NK-92 (cell line): ENCODE results near the gene ANKRD13C.
A peak's percentile ranks its signal among the peaks of the same experiment; 100 is the strongest.

ENCODE experiments used
- DNase-seq: peaks from one replicate; lab custom pipeline; 2025; ENCODE audit not compliant: unreplicated experiment; lab: John Stamatoyannopoulos, UW

ANKRD13C gene

DNA sequence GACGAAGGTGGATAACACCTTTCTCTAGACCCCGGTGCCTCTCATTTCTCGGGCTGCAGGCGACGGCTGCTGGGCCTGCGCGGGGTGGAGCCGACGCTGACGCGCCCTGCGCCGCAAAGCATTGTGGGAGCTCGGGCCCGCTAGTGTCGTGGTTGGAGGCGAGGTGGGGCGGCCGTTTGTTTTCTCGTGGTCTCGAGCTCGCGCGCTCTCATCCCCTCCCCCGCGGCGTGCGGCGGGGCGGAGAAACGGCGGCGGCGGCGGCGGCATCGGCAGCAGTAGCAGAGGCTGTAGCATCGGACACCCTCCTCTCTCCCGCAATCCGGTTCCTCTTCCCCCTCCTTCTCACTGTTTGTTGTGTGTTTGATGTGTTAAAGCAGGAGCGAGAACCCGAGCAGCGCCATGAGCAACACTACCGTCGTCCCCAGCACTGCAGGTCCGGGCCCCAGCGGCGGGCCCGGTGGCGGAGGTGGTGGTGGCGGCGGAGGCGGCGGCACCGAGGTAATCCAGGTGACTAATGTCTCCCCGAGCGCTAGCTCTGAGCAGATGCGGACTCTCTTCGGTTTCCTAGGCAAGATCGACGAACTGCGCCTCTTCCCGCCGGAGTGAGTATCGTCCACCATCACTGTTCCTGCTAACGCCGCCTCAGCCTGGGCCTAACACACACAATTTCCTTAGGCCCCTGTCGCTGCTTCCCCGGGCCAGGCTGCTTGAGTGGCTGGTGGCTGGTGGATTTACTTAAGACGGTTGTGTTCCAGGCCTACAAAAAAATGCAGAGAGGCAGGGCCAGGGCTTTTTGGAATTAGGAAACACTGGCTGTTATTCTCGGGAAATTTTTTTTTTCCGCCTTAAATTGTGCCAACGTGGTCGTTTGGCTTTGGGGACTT is 133.0 kb downstream of the ANKRD13C start, which contains the start of gene SRSF11:
Gene SRSF11, plus strand, starts transcription at position 143 of the 884 bp plus-strand sequence. Its CDS starts 257 bp downstream, at position 400.
- DNase-seq: peak; percentile 78

DNA sequence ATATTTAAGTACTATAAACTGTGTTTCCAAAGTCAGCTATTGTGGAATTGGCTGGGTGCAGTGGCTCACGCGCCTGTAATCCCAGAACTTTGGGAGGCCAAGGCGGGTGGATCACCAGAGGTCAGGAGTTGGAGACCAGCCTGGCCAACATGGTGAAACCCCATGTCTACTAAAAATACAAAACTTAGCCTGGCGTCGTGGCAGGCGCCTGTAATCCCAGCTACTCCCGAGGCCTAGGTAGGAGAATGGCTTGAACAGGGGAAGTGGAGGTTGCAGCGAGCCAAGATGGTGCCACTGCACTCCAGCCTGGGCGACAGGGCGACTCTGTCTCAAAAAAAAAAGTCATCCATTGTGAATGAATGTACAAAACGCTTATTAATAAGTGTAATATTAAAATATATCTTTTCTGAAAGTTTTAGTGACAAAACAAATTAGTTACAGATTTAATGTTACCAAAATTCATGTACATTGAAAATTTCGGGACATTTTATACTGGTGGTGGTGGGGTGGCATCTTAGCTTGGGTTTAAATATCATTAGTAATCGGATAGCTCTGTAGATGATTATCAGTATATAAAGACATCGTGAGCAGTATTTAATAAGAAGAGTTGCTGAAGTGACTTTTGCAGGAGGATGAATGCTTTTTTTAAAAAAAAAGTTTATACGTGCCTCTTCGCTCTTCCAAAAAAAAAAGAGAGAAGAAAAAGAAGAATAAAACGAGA is 133.8 kb downstream of the ANKRD13C start:
- no peak for DNase-seq

DNA sequence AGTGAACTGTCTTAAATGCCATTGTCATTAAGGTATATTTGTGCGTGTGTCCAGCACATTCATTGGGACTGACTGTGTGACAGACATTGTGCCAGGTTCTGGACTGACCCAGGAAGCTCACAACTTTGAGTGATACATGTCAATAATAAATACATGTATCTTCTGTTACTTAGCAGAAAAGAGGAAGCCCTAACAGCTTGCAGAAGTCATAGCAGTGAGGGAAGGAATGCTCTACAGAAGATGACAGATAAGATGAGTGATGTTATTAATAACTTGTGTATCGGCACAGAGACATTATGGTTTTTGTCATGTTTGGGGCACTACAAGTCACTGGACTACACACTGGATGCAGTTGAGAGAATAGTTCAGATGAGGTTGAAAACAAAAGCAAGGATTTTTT is 134.5 kb downstream of the ANKRD13C start:
- no peak for DNase-seq

DNA sequence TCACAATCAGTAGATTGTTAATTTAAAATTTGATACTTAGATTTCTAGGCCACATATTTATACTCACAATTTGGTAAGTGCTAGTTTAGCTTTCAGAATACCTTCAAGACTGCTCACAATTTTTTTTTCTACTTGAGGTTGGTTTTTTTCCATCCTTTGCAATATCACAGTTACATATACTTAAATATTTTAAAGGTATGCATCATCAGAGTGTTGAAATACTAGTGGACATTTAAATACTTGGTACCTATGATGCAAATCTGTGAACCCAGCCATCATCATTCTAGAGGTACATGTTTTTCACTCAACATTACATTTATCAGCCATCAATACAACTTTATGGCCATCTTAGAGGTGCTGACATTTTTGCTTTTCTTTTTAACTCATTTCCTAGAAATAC is 143.0 kb downstream of the ANKRD13C start:
- DNase-seq: no peak

DNA sequence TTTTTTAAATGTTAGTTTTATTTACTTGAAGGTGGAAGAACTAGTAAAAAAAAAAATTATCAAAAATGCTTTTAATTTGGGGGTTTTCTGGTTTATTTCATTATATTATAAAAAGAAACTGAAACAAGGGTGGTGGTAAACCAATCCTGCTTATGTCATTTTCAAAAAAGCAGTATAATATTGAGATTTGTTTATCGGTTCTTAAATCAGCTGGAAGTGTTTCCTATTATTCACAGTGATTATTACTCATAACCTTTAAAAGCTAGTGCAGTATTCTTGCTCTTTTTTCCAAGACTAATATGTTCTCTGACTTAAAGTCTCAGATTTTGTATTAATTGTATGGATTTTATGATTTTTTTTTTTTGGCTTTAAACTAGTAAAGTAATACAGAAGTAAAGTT is 143.7 kb downstream of the ANKRD13C start:
- DNase-seq: no peak
